A549 (cell line): ENCODE measurements around the gene KIAA1614. TPM values are rescaled to one million over a fixed set of nuclear protein-coding genes. Genes with fewer than 3 reads are reported as not detected.

Experiments
- ATAC-seq, 2 experiments: fragments of 200-7000 bp in 1 of 2; fragments of >200 bp in 1 of 2; cut with Nextera tagmentation in 1 of 2; cut with Tn5 transposase in 1 of 2; 3 replicates each; pipeline versions ENCODE4 v1.8.0 to v1.9.1; 2018 to 2020; ENCODE audit warnings: mild to moderate bottlenecking in 1 of 2, moderate library complexity in 1 of 2
- CTCF ChIA-PET: fragments of 300-600 bp; sonication (Branson Sonifier 250); formaldehyde crosslinking; extraction: SDS; loops from one replicate; lab custom pipeline; 2021; ENCODE audit warnings: antibody characterized with exemption, inconsistent platforms; lab: Yijun Ruan, JAX
- POLR2A ChIA-PET: fragments of 350-600 bp; formaldehyde crosslinking; extraction: SDS; loops from one replicate; lab custom pipeline; 2021; ENCODE audit warnings: antibody characterized with exemption, inconsistent platforms; lab: Yijun Ruan, JAX
- DNase-seq, 2 experiments: peaks; one replicate each; pipeline versions ENCODE4 v3.0.0 to v3.0.0-alpha.2; 2011 to 2016; ENCODE audit warnings: low read depth in 1 of 2, low spot score in 1 of 2
- FAIRE-seq: peaks from 2 replicates; lab custom pipeline; 2011; peaks lifted over from hg19 to GRCh38; lab: Jason Lieb, UNC
- H3K27ac ChIP-seq, 2 experiments: fragments of >200 bp; sonication (Bioruptor Twin); formaldehyde crosslinking; 3 replicates each; pipeline ENCODE4 v1.5.1; 2016 to 2017
- H3K4me1 ChIP-seq: fragments of >200 bp; sonication (Bioruptor Twin); formaldehyde crosslinking; 3 replicates; pipeline ENCODE4 v1.6.1; 2016
- H3K4me2 ChIP-seq: fragments of >200 bp; sonication (Bioruptor Twin); formaldehyde crosslinking; 3 replicates; pipeline ENCODE4 v1.6.1; 2016
- H3K4me3 ChIP-seq: fragments of >200 bp; sonication (Bioruptor Twin); formaldehyde crosslinking; 3 replicates; pipeline ENCODE4 v1.5.1; 2016
- H3K9me3 ChIP-seq: fragments of >200 bp; sonication (Bioruptor Twin); formaldehyde crosslinking; 3 replicates; pipeline ENCODE4 v1.6.1; 2016
- ATOH8 ChIP-seq: fragments of 250-450 bp; sonication (Bioruptor Pico); IDR thresholded peaks from 2 replicates; pipeline ENCODE4 v1.5.0; 2020; ENCODE audit warnings: low read depth, mild to moderate bottlenecking, moderate library complexity
- BCL3 ChIP-seq: fragments of >200 bp; sonication (Bioruptor Twin); formaldehyde crosslinking; IDR thresholded peaks from 3 replicates; pipeline ENCODE4 v1.6.1; 2016
- CHD4 ChIP-seq: fragments of 200-600 bp; sonication (generic); IDR thresholded peaks from 2 replicates; pipeline ENCODE4 v1.6.1; 2016; ENCODE audit warnings: antibody characterized with exemption, mild to moderate bottlenecking, borderline replicate concordance
- E2F6 ChIP-seq: IDR thresholded peaks from 2 replicates; pipeline ENCODE4 v1.6.1; 2012; ENCODE audit warnings: low read depth, borderline replicate concordance
- EHF ChIP-seq: fragments of 250-450 bp; sonication (Bioruptor Pico); IDR thresholded peaks from 2 replicates; pipeline ENCODE4 v1.5.0; 2020; ENCODE audit warnings: mild to moderate bottlenecking
- ELK1 ChIP-seq: fragments of 150-350 bp; IDR thresholded peaks from 2 replicates; pipeline ENCODE4 v1.6.1; 2014; ENCODE audit warnings: low read depth, mild to moderate bottlenecking, low read length
- HDAC2 ChIP-seq: fragments of 200-600 bp; sonication (generic); IDR thresholded peaks from 2 replicates; pipeline ENCODE4 v1.6.1; 2016
- MAZ ChIP-seq: fragments of 150-350 bp; IDR thresholded peaks from 2 replicates; pipeline ENCODE4 v1.6.1; 2014; ENCODE audit warnings: antibody characterized with exemption, low read depth, low read length, borderline replicate concordance
- NR3C1 ChIP-seq: fragments of >200 bp; sonication (Bioruptor Twin); formaldehyde crosslinking; IDR thresholded peaks from 3 replicates; pipeline ENCODE4 v1.6.1; 2017
- POLR2AphosphoS2 ChIP-seq: conservative IDR thresholded peaks from 2 replicates; pipeline ENCODE4 v1.6.1; 2012; ENCODE audit warnings: low read length, improper control_type of control experiment, inconsistent platforms
- RCOR1 ChIP-seq: fragments of 150-350 bp; IDR thresholded peaks from 2 replicates; pipeline ENCODE4 v1.6.1; 2014; ENCODE audit warnings: antibody characterized with exemption, low read length, low read depth
- REST ChIP-seq: fragments of 200-600 bp; sonication (generic); IDR thresholded peaks from 2 replicates; pipeline ENCODE4 v1.6.1; 2016; ENCODE audit warnings: antibody characterized with exemption, mild to moderate bottlenecking, moderate library complexity
- ZSCAN20 ChIP-seq: fragments of 250-450 bp; sonication (Bioruptor Pico); IDR thresholded peaks from 2 replicates; pipeline ENCODE4 v1.8.0; 2022; ENCODE audit warnings: mild to moderate bottlenecking, moderate library complexity
- WGBS: methylation state at CpG from one replicate; pipeline ENCODE4 v1.1.6; 2017; ENCODE audit errors: missing lambda C conversion rate; 5-methylcytosine and 5-hydroxymethylcytosine counted together
- polyA plus RNA-seq, 4 experiments: library from polyadenylated mRNA; depleted of rRNA in 3 of 4; stranded (reverse); fragments of >200 nt; fragmentation: RNase III in 1 of 4; extraction: RNeasy Plus Mini Kit Qiagen cat#74134 plus additional on column Dnase treatment in 1 of 4; gene quantifications; 2 replicates in 3 of 4; 3 replicates in 1 of 4; pipeline ENCODE4 v1.2.3, GENCODE V29; 2011 to 2017

KIAA1614 gene
- polyA plus RNA-seq, 2 of the 4 experiments (the other 2 are of a cell fraction), result 0.25 to 0.84 TPM

GRCh38 chr1:180929389-180929788 is 16.7 kb downstream of the KIAA1614 start (continued):
- TF ChIP-seq REST (no peak), ELK1 (no peak), CHD4 (no peak), HDAC2 (no peak), NR3C1 (no peak)

GRCh38 chr1:180930687-180931086 is 18.0 kb downstream of the KIAA1614 start:
- ATAC-seq (no peak), DNase-seq (no peak), FAIRE-seq (no peak)
- Histone ChIP-seq H3K9me3 (no peaks in the 10 kb centered on the region), H3K27ac (no peak overlapping the region), H3K4me3 (no peak overlapping the region), H3K4me2 (no peak overlapping the region), H3K4me1 (no peaks in the 10 kb centered on the region)
- 84% methylated on average over 5 of the region's 5 CpGs for WGBS
- no peak for TF ChIP-seq MAZ
- TF ChIP-seq E2F6, result no peak
- POLR2A ChIA-PET, result no interaction called here
- CTCF ChIA-PET, result interaction anchor here (0.9 kb wide), 1 partner anchor 212 kb away, joined by 3 read pairs; no protein-coding TSS in a partner anchor

GRCh38 chr1:180931529-180931928 is 18.8 kb downstream of the KIAA1614 start:
- TF ChIP-seq ATOH8 (no peak), EHF (CRISPR knock-in tag) (no peak), RCOR1 (no peak)
- ATAC-seq (no peak), DNase-seq (no peak), FAIRE-seq (no peak)
- Histone ChIP-seq H3K9me3 (no peaks in the 10 kb centered on the region), H3K4me1 (no peaks in the 10 kb centered on the region), H3K4me2 (no peak overlapping the region), H3K27ac (no peak overlapping the region), H3K4me3 (no peak overlapping the region)
- CTCF ChIA-PET, result interaction anchor here (0.5 to 0.9 kb wide), 2 partner anchors 211 to 431 kb away, joined by 3 read pairs; no protein-coding TSS in a partner anchor
- POLR2A ChIA-PET, result no interaction called here
- 69% methylated on average over 4 of the region's 4 CpGs for WGBS

- no peak overlapping the region for H3K4me2 ChIP-seq
- TF ChIP-seq POLR2AphosphoS2 (no peak), ZSCAN20 (CRISPR knock-in tag) (no peak), BCL3 (no peak)
- TF ChIP-seq, all 56 proteins: peak for 0
- Histone ChIP-seq H3K27ac (no peak overlapping the region), H3K4me3 (no peak overlapping the region), H3K4me1 (no peaks in the 10 kb centered on the region), H3K9me3 (no peaks in the 10 kb centered on the region)
- ChIA-PET POLR2A (no interaction called here), CTCF (no interaction called here)
- no peak for FAIRE-seq
- WGBS, result 78% methylated on average over 4 of the region's 4 CpGs
- ATAC-seq, result no peak
- no peak for DNase-seq
Measured at GRCh38 chr1:180932378-180932777, 19.7 kb downstream of the KIAA1614 start.
